ENCODE data around the gene CSNK1A1.

CSNK1A1 gene

GRCh38 chr5:149443210-149443609, 108.0 kb downstream of the CSNK1A1 start:
- no peak overlapping the region for H3K4me3 ChIP-seq (replicated peaks; ENCODE audit: low read depth, low read length)
- DNase-seq (ENCODE audit: low read depth) = no peak
- TF ChIP-seq CTCF (IDR thresholded peaks at IDR 0.05; ENCODE audit: low read length, missing control alignments) = no peak

DNA sequence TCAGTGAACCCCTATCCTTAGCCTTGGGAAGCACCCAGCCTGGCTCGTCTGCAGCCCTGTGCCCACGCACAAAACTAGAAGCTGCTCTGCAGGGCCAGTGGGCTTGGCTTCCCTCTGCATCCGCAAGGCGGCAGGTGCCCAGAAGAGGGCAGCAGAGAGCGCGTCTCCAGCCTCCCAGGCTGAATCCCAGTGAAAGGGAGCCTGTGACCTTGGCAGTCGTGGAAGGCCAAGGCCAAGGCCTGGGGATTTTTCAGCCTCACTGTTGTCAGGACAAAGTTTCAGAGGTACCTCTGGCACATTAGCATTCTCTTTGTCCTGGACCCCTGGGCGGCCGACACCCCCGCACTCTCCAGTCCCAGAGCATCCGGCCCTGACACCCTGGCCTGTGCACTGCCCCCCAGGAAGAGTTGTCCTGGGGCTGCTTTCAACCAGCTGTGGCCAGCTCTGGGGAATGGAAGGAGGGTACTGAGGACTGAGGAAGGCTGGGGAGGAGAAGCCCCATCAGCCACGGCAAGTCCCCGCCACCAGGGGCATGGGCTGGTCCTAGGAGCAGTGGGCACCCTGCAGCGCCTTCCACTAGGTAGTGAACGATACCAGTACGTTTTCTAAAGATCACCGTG, 108.6 kb downstream of the CSNK1A1 start:
- no peak overlapping the region for H3K4me3 ChIP-seq (replicated peaks; ENCODE audit: low read depth, low read length)
- TF ChIP-seq CTCF (IDR thresholded peaks at IDR 0.05; ENCODE audit: low read length, missing control alignments) = peak; percentile 95
- DNase-seq (ENCODE audit: low read depth) = peak; percentile 83

Data from fibroblast of pulmonary artery (primary cell).